ENCODE results near the gene COMMD7.
"Not testable (repeated sequence)": the region's sequence is repeated elsewhere in the genome, so short reads cannot be mapped to it uniquely, and the experiment has no call there.

Gene COMMD7

GRCh38 chr20:32728435-32728834 lies 14.8 kb downstream of the COMMD7 start:
- DNase-seq = not testable (repeated sequence)

GRCh38 chr20:32727683-32728082 lies 15.6 kb downstream of the COMMD7 start:
- DNase-seq = no peak

GRCh38 chr20:32718749-32719348 lies 24.4 kb downstream of the COMMD7 start:
- DNase-seq = no peak

GRCh38 chr20:32711346-32711745 lies 31.9 kb downstream of the COMMD7 start:
- DNase-seq = no peak

GRCh38 chr20:32709632-32710121 lies 33.6 kb downstream of the COMMD7 start:
- DNase-seq = no peak

GRCh38 chr20:32709029-32709631 lies 34.1 kb downstream of the COMMD7 start:
- not testable (repeated sequence) for DNase-seq

GRCh38 chr20:32707691-32708581 lies 35.3 kb downstream of the COMMD7 start:
- DNase-seq = no peak

GRCh38 chr20:32706486-32706885 lies 36.8 kb downstream of the COMMD7 start:
- DNase-seq = no peak

- DNase-seq = no peak
Observed at GRCh38 chr20:32702706-32703425, 40.4 kb downstream of the COMMD7 start.

- DNase-seq = no peak
Observed at GRCh38 chr20:32697608-32698007, 45.7 kb downstream of the COMMD7 start.

GRCh38 chr20:32695089-32695488 lies 48.2 kb downstream of the COMMD7 start:
- no peak for DNase-seq

- DNase-seq = not testable (repeated sequence)
Observed at GRCh38 chr20:32688966-32689365, 54.3 kb downstream of the COMMD7 start.

GRCh38 chr20:32687180-32687532 lies 56.1 kb downstream of the COMMD7 start:
- DNase-seq = no peak

GRCh38 chr20:32686530-32687179 lies 56.6 kb downstream of the COMMD7 start:
- no peak for DNase-seq

GRCh38 chr20:32685541-32686529 lies 57.4 kb downstream of the COMMD7 start:
- no peak for DNase-seq

- DNase-seq = no peak
Observed at GRCh38 chr20:32682508-32682987, 60.7 kb downstream of the COMMD7 start.

GRCh38 chr20:32681175-32682084 lies 61.8 kb downstream of the COMMD7 start:
- DNase-seq = no peak

- no peak for DNase-seq
Observed at GRCh38 chr20:32680544-32681174, 62.6 kb downstream of the COMMD7 start.

GRCh38 chr20:32678948-32679347 lies 64.3 kb downstream of the COMMD7 start:
- no peak for DNase-seq

Data from T-helper 2 cell (primary cell).